ENCODE measurements around the gene HOXA3. TPM values are rescaled to one million over a fixed set of nuclear protein-coding genes. Genes with fewer than 3 reads are reported as not detected.

Gene HOXA3
- total RNA-seq, 1 experiment from 2014 or later, result 12.0 TPM

- H3K27me3 ChIP-seq, result no peaks in the 10 kb centered on the region
- H3K4me3 ChIP-seq, result peak overlapping the region; percentile 64
- peak overlapping the region; percentile 25; the same call in 1 of the 2 replicates for H3K27ac ChIP-seq
- DNase-seq, result peak; percentile 75 to 86
- no peaks in the 10 kb centered on the region for H3K36me3 ChIP-seq
- no peaks in the 10 kb centered on the region for H3K4me1 ChIP-seq
- H3K9me3 ChIP-seq (replicated peaks), result no peaks in the 10 kb centered on the region
Observed at GRCh38 chr7:27150568-27151340, 1.6 kb downstream of the HOXA3 start.

DNA sequence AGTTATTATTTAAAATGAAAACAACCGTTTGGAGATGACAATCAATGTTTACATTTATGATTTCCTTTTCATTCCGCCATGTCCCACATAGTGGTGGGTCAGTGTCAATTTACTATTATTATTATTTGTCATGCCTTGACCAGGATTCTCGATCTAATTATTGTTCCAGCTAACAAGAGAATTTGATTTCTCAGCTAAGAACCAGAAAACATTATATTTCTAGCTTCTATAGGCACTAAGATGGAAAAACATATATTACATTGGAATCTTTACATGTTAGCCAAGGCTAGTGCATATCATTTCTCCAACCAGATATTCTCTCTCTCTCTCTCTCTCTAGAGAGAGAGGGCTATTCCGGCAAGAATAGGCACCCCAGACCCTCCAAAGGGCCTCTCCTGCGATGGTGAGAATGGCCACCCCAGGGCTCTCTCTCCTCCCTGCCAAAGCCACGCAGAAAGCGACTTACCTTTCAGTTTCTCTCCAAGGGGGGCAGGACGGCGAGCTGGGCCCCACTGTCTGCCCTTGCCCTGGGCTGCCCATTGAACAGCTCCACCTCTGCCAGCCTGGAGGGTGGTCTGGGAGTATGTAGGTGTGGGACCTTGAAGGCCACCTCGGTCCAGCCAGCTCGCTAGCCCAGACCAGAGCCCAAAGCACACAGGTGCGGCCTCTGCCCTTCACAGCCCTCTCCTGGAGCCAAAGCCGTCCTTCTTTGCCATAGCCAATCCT lies 2.4 kb downstream of the HOXA3 start:
- Histone ChIP-seq H3K4me3 (peak overlapping the region; percentile 64), H3K27ac (peak overlapping the region; percentile 25; the same call in 1 of the 2 replicates)

GRCh38 chr7:27148756-27149641 lies 3.4 kb downstream of the HOXA3 start:
- no peak overlapping the region; the same call in 1 of the 2 replicates for H3K27ac ChIP-seq
- H3K4me1 ChIP-seq, result no peaks in the 10 kb centered on the region
- H3K4me3 ChIP-seq, result peak overlapping the region; percentile 64
- DNase-seq, result no peak
- H3K36me3 ChIP-seq, result no peaks in the 10 kb centered on the region
- no peaks in the 10 kb centered on the region for H3K27me3 ChIP-seq
- no peaks in the 10 kb centered on the region for H3K9me3 ChIP-seq (replicated peaks)

More for the DNA sequence above, 2.4 kb downstream of the HOXA3 start:
- Histone ChIP-seq H3K27me3 (no peaks in the 10 kb centered on the region), H3K4me1 (no peaks in the 10 kb centered on the region), H3K36me3 (no peaks in the 10 kb centered on the region), H3K9me3 (replicated peaks) (no peaks in the 10 kb centered on the region)
- peak in 1 of 2 experiments; percentile 25 for DNase-seq

GRCh38 chr7:27148031-27148755 lies 4.2 kb downstream of the HOXA3 start:
- no peak overlapping the region for H3K27ac ChIP-seq
- H3K27me3 ChIP-seq, result no peaks in the 10 kb centered on the region

DNA sequence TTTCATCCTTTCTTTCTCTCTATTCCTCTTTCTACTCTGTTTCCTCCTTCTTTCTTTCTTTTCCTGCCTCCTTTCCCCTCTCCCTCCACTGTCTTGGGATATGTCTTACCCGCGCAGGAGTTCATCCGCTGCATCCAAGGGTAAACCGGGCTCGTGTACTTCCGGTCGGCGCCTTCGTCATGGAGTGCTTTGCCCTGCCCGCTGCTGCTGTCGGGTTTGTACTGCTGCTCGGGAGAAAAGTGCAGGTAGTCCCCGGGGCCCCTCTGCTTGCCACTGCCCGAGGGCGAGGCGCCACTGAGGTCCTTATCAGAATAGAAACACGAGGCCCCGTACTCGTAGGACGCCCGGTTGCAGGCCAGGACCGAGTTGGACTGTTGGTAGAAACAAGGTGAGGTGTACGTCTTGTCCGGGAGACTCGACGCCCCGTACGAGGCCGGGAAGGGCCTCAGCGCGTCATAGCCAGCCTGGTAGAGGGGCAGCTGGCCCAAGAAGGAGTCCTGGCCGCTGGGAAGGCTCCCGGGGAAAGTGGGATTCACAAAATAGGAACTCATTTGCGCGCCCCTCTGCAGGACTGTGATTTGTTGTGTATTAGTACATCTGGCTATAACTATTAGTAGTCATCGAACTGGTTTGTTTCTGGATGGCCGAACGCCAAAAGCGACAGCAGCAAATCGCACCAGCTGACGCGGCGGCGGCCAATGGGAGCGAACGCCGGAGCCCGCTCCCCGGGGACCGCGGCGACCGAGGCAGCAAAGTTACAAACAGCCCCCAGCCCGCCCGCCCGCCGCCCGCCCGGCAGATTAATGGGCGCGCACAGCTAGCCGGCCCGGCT lies 5.0 kb downstream of the HOXA3 start, which contains the start of gene HOXA6:
Gene HOXA6 (minus strand): TSS at position 576 of the 832 bp plus-strand sequence. CDS start 25 bp downstream, at position 551.
- Histone ChIP-seq H3K4me1 (no peaks in the 10 kb centered on the region), H3K4me3 (no peak within 1 kb of the TSS), H3K27me3 (no peaks in the 10 kb centered on the region), H3K9me3 (replicated peaks) (no peaks in the 10 kb centered on the region), H3K36me3 (no peaks in the 10 kb centered on the region), H3K27ac (no peak within 1 kb of the TSS)
- no peak for DNase-seq

More at GRCh38 chr7:27148031-27148755, 4.2 kb downstream of the HOXA3 start:
- Histone ChIP-seq H3K4me3 (no peak overlapping the region), H3K36me3 (no peaks in the 10 kb centered on the region), H3K9me3 (replicated peaks) (no peaks in the 10 kb centered on the region), H3K4me1 (no peaks in the 10 kb centered on the region)
- no peak for DNase-seq

DNA sequence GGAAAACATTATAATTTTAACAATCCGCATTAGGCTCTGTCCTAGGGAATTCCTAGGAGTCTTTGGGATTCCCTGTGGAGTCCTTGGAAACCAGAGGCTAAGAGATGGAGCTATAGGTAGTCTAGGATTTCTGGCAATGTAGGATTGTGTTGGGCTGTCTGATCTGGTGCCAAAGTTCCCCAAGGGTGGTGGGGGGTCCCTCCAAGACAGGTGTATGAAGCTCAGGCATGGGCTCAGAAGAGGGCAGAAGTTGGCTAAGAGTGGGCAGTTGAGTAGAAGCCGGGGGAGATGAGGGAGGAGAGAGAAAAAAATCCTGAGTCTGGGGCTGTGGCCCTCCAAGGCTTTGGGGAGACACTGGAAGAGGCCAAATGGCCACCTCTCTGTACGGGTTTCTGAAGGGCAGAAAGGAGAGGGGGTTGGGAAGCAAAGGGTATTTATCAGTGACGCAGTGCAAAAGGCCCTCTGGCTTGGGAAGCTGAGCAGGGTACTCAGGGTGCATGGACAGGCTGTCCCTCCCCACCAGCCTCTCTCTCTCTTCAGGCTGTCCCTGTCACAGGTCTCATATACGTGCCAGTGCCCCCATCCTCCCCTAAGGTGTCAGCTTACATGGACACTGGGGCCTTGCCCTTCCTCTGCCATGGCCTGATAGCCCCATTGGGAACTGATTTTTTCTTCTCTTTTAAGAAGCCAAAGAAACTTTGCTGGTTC lies 5.7 kb downstream of the HOXA3 start:
- Histone ChIP-seq H3K4me3 (no peak overlapping the region), H3K36me3 (no peaks in the 10 kb centered on the region), H3K4me1 (no peaks in the 10 kb centered on the region), H3K27ac (no peak overlapping the region), H3K9me3 (replicated peaks) (no peaks in the 10 kb centered on the region), H3K27me3 (no peaks in the 10 kb centered on the region)
- no peak for DNase-seq

- Histone ChIP-seq H3K4me3 (no peak overlapping the region), H3K36me3 (no peaks in the 10 kb centered on the region), H3K27ac (no peak overlapping the region), H3K4me1 (no peaks in the 10 kb centered on the region), H3K9me3 (replicated peaks) (no peaks in the 10 kb centered on the region), H3K27me3 (no peaks in the 10 kb centered on the region)
- no peak for DNase-seq
Observed at GRCh38 chr7:27145914-27146412, 6.4 kb downstream of the HOXA3 start.

- no peaks in the 10 kb centered on the region for H3K36me3 ChIP-seq
- H3K27me3 ChIP-seq, result no peaks in the 10 kb centered on the region
- DNase-seq, result no peak
- no peak overlapping the region for H3K4me3 ChIP-seq
- H3K27ac ChIP-seq, result no peak overlapping the region
- no peaks in the 10 kb centered on the region for H3K4me1 ChIP-seq
- no peaks in the 10 kb centered on the region for H3K9me3 ChIP-seq (replicated peaks)
Observed at GRCh38 chr7:27145165-27145913, 7.0 kb downstream of the HOXA3 start.

- Histone ChIP-seq H3K4me1 (no peaks in the 10 kb centered on the region), H3K27me3 (no peaks in the 10 kb centered on the region), H3K27ac (no peak overlapping the region), H3K36me3 (no peaks in the 10 kb centered on the region), H3K4me3 (no peak overlapping the region), H3K9me3 (replicated peaks) (no peaks in the 10 kb centered on the region)
- no peak for DNase-seq
Observed at GRCh38 chr7:27144781-27145164, 7.6 kb downstream of the HOXA3 start.

DNA sequence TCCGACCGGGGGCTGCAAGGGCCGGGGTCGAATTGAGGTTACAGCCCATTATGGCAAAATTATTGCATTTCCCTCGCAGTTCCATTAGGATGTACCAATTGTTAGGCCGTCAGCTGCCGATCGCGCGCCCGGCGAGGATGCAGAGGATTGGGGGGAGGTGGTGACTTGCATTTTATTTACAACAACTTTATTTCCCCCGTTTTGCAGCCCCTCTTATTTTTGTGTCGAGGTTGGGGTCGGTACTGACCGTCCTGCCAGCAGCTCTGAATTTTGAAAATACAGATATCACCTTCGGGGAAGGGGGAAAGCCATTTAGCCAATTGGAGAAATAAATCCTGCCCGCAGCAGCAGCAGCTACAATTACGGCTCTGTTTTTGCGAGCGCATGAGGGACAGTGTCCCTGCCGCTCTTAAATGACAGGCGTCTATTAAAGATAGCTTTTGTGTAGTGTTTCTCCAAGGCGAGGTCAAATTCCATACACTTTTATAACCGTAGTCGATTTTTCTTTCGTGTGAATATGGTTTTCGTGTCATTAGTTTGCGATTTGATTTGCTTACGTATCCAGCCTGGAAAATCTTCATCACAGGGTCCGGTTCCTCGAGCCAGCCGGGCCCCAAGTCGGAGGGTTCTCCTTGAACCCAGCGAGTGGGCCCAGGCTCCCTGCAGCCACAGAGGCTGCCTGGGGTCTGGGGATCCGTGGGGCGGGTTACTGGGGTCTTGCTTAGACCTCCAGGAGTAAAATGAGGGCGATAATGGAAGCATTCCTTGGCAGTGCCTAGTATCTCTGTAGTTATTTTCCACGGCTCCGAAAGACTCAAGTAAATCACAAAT lies 8.2 kb downstream of the HOXA3 start:
- Histone ChIP-seq H3K36me3 (no peaks in the 10 kb centered on the region), H3K9me3 (replicated peaks) (no peaks in the 10 kb centered on the region), H3K4me3 (peak overlapping the region; percentile 73; the same call in 1 of the 2 replicates), H3K4me1 (no peaks in the 10 kb centered on the region), H3K27ac (no peak overlapping the region), H3K27me3 (no peaks in the 10 kb centered on the region)
- DNase-seq, result no peak

DNA sequence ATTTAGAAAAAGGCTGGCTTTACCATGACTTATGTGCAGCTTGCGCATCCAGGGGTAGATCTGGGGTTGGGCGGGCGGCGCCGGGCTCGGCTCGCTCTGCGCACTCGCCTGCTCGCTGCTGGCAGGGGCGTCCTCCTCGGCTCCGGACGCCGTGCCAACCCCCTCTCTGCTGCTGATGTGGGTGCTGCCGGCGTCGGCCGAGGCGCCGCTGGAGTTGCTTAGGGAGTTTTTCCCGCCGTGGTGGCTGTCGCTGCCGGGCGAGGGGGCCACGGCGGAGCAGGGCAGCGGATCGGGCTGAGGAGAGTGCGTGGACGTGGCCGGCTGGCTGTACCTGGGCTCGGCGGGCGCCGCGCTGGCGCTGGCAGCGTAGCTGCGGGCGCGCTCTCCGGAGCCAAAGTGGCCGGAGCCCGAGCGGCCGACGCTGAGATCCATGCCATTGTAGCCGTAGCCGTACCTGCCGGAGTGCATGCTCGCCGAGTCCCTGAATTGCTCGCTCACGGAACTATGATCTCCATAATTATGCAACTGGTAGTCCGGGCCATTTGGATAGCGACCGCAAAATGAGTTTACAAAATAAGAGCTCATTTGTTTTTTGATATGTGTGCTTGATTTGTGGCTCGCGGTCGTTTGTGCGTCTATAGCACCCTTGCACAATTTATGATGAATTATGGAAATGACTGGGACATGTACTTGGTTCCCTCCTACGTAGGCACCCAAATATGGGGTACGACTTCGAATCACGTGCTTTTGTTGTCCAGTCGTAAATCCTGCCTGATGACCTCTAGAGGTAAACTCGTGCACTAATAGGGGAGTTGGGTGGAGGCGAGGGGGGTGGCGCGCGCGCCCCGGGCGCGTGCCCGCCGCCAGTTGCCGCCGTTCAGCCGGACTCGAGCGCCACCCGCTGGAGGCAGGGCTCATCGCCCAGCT lies 9.1 kb downstream of the HOXA3 start, which contains the start of gene HOXA5:
Gene HOXA5 (minus strand): TSS at position 659 of the 927 bp plus-strand sequence. CDS start 74 bp downstream, at position 585.
- no peaks in the 10 kb centered on the region for H3K9me3 ChIP-seq (replicated peaks)
- H3K36me3 ChIP-seq, result no peaks in the 10 kb centered on the region
- no peaks in the 10 kb centered on the region for H3K27me3 ChIP-seq
- no peaks in the 10 kb centered on the region for H3K4me1 ChIP-seq
- H3K27ac ChIP-seq, result peak within 1 kb of the TSS; percentile 83
- peak within 1 kb of the TSS; percentile 73 for H3K4me3 ChIP-seq
- DNase-seq, result peak; percentile 91 to 95
